Thoracic aorta (tissue), 2 donors: ENCODE results near the gene FAM13A. TPM values are rescaled to one million over a fixed set of nuclear protein-coding genes. Genes with fewer than 3 reads are reported as not detected.

ENCODE experiments used
- ATAC-seq: fragments of 150-250 bp; one replicate; pipeline ENCODE4 v1.8.0; 2017; ENCODE audit warnings: low read depth; ENCODE audit not compliant: insufficient number of reproducible peaks, low FRiP score
- DNase-seq: peaks from one replicate; pipeline ENCODE4 v3.0.0-alpha.2; 2020; ENCODE audit warnings: low spot score
- H3K27ac ChIP-seq, 2 donors: fragments of 200-600 bp; sonication (generic); 1 replicate in 1 of 2; 2 replicates in 1 of 2; pipeline ENCODE4 v1.5.1; 2016; ENCODE audit warnings: mild to moderate bottlenecking in 2 of 2, moderate library complexity in 2 of 2
- H3K27me3 ChIP-seq: fragments of 200-600 bp; sonication (generic); replicated peaks from 2 replicates; pipeline ENCODE4 v1.6.0; 2016; ENCODE audit warnings: mild to moderate bottlenecking; ENCODE audit not compliant: insufficient read depth
- H3K36me3 ChIP-seq: fragments of 200-600 bp; sonication (generic); one replicate; pipeline ENCODE4 v1.5.1; 2016
- H3K4me1 ChIP-seq, 2 donors: fragments of 200-600 bp; sonication (generic); 1 replicate in 1 of 2; 2 replicates in 1 of 2; pipeline versions ENCODE4 v1.5.1 to v1.6.0; 2016; ENCODE audit warnings: low read depth in 2 of 2, mild to moderate bottlenecking in 1 of 2; ENCODE audit not compliant: control insufficient read depth in 1 of 2
- H3K4me3 ChIP-seq: fragments of 200-600 bp; sonication (generic); 2 replicates; pipeline ENCODE4 v1.5.1; 2016; ENCODE audit warnings: mild to moderate bottlenecking
- H3K9me3 ChIP-seq: fragments of 200-600 bp; sonication (generic); 2 replicates; pipeline ENCODE4 v1.5.1; 2016
- CTCF ChIP-seq: fragments of 200-600 bp; sonication (generic); IDR thresholded peaks from one replicate; pipeline ENCODE4 v1.5.1; 2019; ENCODE audit warnings: antibody characterized with exemption
- total RNA-seq, 2 donors: library from RNA; depleted of rRNA; stranded (reverse); fragments of >200 nt; gene quantifications; one replicate each; pipeline versions ENCODE4 v1.1.0 to v1.2.3, GENCODE V29; 2016

FAM13A gene
- total RNA-seq, 2 donors from 2014 or later: 27.3 to 32.5 TPM

GRCh38 chr4:88752754-88753153, 304.2 kb downstream of the FAM13A start:
- Histone ChIP-seq H3K27me3 (no peaks in the 10 kb centered on the region), H3K4me3 (no peak overlapping the region), H3K9me3 (no peaks in the 10 kb centered on the region), H3K36me3 (peaks cover 23% of the 10 kb centered on the region), H3K4me1 (peaks cover 0 to 41% of the 10 kb centered on the region in 2 donors), H3K27ac (no peak overlapping the region)
- DNase-seq (no peak), ATAC-seq (no peak)
- TF ChIP-seq CTCF: no peak

GRCh38 chr4:88752076-88752463, 304.9 kb downstream of the FAM13A start:
- no peak for ATAC-seq
- no peak overlapping the region for H3K27ac ChIP-seq
- no peak for TF ChIP-seq CTCF
- no peak overlapping the region for H3K4me3 ChIP-seq
- no peak for DNase-seq
- H3K9me3 ChIP-seq: no peaks in the 10 kb centered on the region
- H3K27me3 ChIP-seq: no peaks in the 10 kb centered on the region
- peaks cover 28% of the 10 kb centered on the region for H3K36me3 ChIP-seq
- H3K4me1 ChIP-seq: peaks cover 0 to 34% of the 10 kb centered on the region in 2 donors

GRCh38 chr4:88751258-88752075, 305.5 kb downstream of the FAM13A start:
- H3K27ac ChIP-seq: no peak overlapping the region
- TF ChIP-seq CTCF: no peak
- H3K4me1 ChIP-seq: peaks cover 0 to 29% of the 10 kb centered on the region in 2 donors
- no peaks in the 10 kb centered on the region for H3K9me3 ChIP-seq
- no peak overlapping the region for H3K4me3 ChIP-seq
- ATAC-seq: no peak
- H3K27me3 ChIP-seq: no peaks in the 10 kb centered on the region
- H3K36me3 ChIP-seq: peaks cover 28% of the 10 kb centered on the region
- no peak for DNase-seq

GRCh38 chr4:88750369-88750768, 306.6 kb downstream of the FAM13A start:
- ATAC-seq (no peak), DNase-seq (no peak)
- TF ChIP-seq CTCF: no peak
- H3K27ac ChIP-seq: no peak overlapping the region
- no peak overlapping the region for H3K4me3 ChIP-seq
- no peaks in the 10 kb centered on the region for H3K9me3 ChIP-seq
- H3K4me1 ChIP-seq: peaks cover 9 to 40% of the 10 kb centered on the region in 2 donors
- peaks cover 28% of the 10 kb centered on the region for H3K36me3 ChIP-seq
- no peaks in the 10 kb centered on the region for H3K27me3 ChIP-seq

- ATAC-seq (no peak), DNase-seq (no peak)
- H3K27ac ChIP-seq: no peak overlapping the region
- no peaks in the 10 kb centered on the region for H3K9me3 ChIP-seq
- H3K27me3 ChIP-seq: no peaks in the 10 kb centered on the region
- H3K4me3 ChIP-seq: no peak overlapping the region
- peaks cover 25 to 42% of the 10 kb centered on the region in 2 donors for H3K4me1 ChIP-seq
- peaks cover 28% of the 10 kb centered on the region for H3K36me3 ChIP-seq
- TF ChIP-seq CTCF: no peak
Measured at GRCh38 chr4:88747351-88747750, 309.6 kb downstream of the FAM13A start.
